HepG2 (cell line): ENCODE data around the gene PGP. TPM values are rescaled to one million over a fixed set of nuclear protein-coding genes. Genes with fewer than 3 reads are reported as not detected.

Experiments
- ATF1 ChIP-seq: IDR thresholded peaks from 2 replicates; pipeline ENCODE4 v1.6.1; 2016; ENCODE audit warnings: mild to moderate bottlenecking, control low read depth
- DNMT1 ChIP-seq: sonication (generic); formaldehyde crosslinking; IDR thresholded peaks from 2 replicates; pipeline ENCODE4 v1.5.1; 2020; ENCODE audit warnings: mild to moderate bottlenecking, missing genetic modification reagents
- DPF2 ChIP-seq: sonication (generic); formaldehyde crosslinking; IDR thresholded peaks from 2 replicates; pipeline ENCODE4 v1.4.0; 2020; ENCODE audit warnings: mild to moderate bottlenecking, low read depth, missing genetic modification reagents, borderline replicate concordance
- GATA4 ChIP-seq: sonication (generic); IDR thresholded peaks from 2 replicates; pipeline ENCODE4 v1.6.1; 2016; ENCODE audit warnings: antibody characterized with exemption, low read depth, borderline replicate concordance
- HDAC6 ChIP-seq: fragments of 200-600 bp; sonication (generic); IDR thresholded peaks from 2 replicates; pipeline ENCODE4 v1.7.0; 2017; ENCODE audit warnings: mild to moderate bottlenecking, antibody characterized with exemption, low read length, low read depth
- HNRNPUL1 ChIP-seq: fragments of 200-400 bp; formaldehyde crosslinking; IDR thresholded peaks from 2 replicates; pipeline ENCODE4 v1.6.1; 2017; ENCODE audit warnings: low read depth, mild to moderate bottlenecking, low read length, moderate library complexity
- KLF9 ChIP-seq: IDR thresholded peaks from 2 replicates; pipeline ENCODE4 v1.6.1; 2016; ENCODE audit warnings: low read depth
- PAWR ChIP-seq: sonication (generic); formaldehyde crosslinking; IDR thresholded peaks from 2 replicates; pipeline ENCODE4 v1.4.0; 2020; ENCODE audit warnings: missing genetic modification reagents, mild to moderate bottlenecking, borderline replicate concordance
- SOX5 ChIP-seq: IDR thresholded peaks from 2 replicates; pipeline ENCODE4 v1.6.1; 2016; ENCODE audit warnings: borderline replicate concordance
- ZFP36 ChIP-seq: fragments of 150-350 bp; IDR thresholded peaks from 2 replicates; pipeline ENCODE4 v1.6.1; 2018; ENCODE audit warnings: borderline replicate concordance, low read length, low read depth; ENCODE audit not compliant: partially characterized antibody
- ZNF782 ChIP-seq: sonication (generic); formaldehyde crosslinking; IDR thresholded peaks from 2 replicates; pipeline ENCODE4 v1.4.0; 2020; ENCODE audit warnings: missing genetic modification reagents, mild to moderate bottlenecking, borderline replicate concordance
- ZNF839 ChIP-seq: sonication (generic); formaldehyde crosslinking; IDR thresholded peaks from 2 replicates; pipeline ENCODE4 v1.4.0; 2020; ENCODE audit warnings: missing genetic modification reagents, mild to moderate bottlenecking, borderline replicate concordance
- polyA plus RNA-seq, 8 experiments: library from polyadenylated mRNA; depleted of rRNA in 3 of 8; stranded (reverse) in 7 of 8; unstranded in 1 of 8; fragments of >200 nt; fragmentation: Illumina TruSeq in 4 of 8; extraction: Trizol in 4 of 8; gene quantifications; 2 replicates each; pipeline versions ENCODE4 v1.2.1 to v1.2.3, GENCODE V29; 2011 to 2016; ENCODE audit warnings: low read depth in 4 of 8, missing spikeins in 1 of 8, mixed read lengths in 1 of 8; ENCODE audit not compliant: insufficient read depth in 1 of 8
- total RNA-seq, 5 experiments: library from RNA; depleted of rRNA; stranded (reverse); fragments of >200 nt; fragmentation: Illumina TruSeq; extraction: Trizol; gene quantifications; 2 replicates each; pipeline ENCODE4 v1.2.3, GENCODE V29; 2016; ENCODE audit warnings: low read depth in 1 of 5
- TF ChIP-seq, protein P1 (sequence below): sonication (generic); formaldehyde crosslinking; IDR thresholded peaks from 2 replicates; pipeline ENCODE4 v1.5.0; 2020; ENCODE audit warnings: mild to moderate bottlenecking, missing genetic modification reagents
- TF ChIP-seq, protein P2 (sequence below): sonication (generic); formaldehyde crosslinking; IDR thresholded peaks from 2 replicates; pipeline ENCODE4 v1.4.0; 2020; ENCODE audit warnings: missing genetic modification reagents
- TF ChIP-seq, protein P3 (sequence below): sonication (generic); formaldehyde crosslinking; IDR thresholded peaks from 2 replicates; pipeline ENCODE4 v1.8.0; 2022; ENCODE audit warnings: missing genetic modification reagents, mild to moderate bottlenecking, borderline replicate concordance
- TF ChIP-seq, protein P4 (sequence below): sonication (generic); formaldehyde crosslinking; IDR thresholded peaks from 2 replicates; pipeline ENCODE4 v1.8.0; 2023; ENCODE audit warnings: mild to moderate bottlenecking, missing genetic modification reagents
- TF ChIP-seq, protein P5 (sequence below): sonication (generic); formaldehyde crosslinking; conservative IDR thresholded peaks from 2 replicates; pipeline ENCODE4 v1.8.0; 2022; ENCODE audit warnings: low read depth, missing genetic modification reagents
- TF ChIP-seq, protein P6 (sequence below): IDR thresholded peaks from 2 replicates; pipeline ENCODE4 v1.4.0; 2020; ENCODE audit warnings: mild to moderate bottlenecking, missing genetic modification reagents

Gene PGP
- total and polyA plus RNA-seq, 2 of the 13 experiments (the other 11 are each of a cell fraction or from before 2014, with no cell fraction given), result 7.3 to 18.3 TPM

DNA sequence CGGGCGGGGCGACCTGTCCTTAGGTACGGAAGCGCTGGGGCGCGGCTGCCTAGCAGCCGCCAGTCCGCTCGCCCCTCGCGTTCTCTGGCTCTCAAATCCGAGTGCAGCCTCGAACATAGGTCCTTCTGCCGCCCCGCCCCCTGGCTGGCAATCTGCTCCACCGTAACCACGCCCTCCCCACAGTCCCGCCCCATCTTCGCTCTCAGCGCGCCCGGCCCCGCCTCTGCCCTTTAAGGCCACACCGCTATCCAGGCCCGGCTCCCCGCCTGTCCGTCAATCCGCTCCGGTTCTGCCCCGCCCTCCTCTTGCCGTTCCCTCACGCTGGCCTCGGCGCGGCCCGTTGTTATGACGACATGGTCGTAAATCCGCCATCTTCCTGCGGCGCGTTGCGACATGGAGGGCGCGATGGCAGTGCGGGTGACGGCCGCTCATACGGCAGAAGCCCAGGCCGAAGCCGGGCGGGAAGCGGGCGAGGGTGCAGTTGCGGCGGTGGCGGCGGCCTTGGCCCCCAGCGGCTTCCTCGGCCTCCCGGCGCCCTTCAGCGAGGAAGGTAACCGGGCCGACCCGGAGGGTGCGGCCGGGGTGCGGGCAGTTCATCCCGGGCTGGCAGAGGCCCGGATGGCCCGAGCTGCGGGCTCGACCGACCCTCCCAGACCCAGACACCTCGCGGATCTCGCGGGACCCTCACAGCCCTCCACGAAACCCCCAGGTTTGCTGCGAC, 8.7 kb upstream of the PGP start, which contains the start of gene E4F1 (continued):
- TF ChIP-seq, protein P1, sequence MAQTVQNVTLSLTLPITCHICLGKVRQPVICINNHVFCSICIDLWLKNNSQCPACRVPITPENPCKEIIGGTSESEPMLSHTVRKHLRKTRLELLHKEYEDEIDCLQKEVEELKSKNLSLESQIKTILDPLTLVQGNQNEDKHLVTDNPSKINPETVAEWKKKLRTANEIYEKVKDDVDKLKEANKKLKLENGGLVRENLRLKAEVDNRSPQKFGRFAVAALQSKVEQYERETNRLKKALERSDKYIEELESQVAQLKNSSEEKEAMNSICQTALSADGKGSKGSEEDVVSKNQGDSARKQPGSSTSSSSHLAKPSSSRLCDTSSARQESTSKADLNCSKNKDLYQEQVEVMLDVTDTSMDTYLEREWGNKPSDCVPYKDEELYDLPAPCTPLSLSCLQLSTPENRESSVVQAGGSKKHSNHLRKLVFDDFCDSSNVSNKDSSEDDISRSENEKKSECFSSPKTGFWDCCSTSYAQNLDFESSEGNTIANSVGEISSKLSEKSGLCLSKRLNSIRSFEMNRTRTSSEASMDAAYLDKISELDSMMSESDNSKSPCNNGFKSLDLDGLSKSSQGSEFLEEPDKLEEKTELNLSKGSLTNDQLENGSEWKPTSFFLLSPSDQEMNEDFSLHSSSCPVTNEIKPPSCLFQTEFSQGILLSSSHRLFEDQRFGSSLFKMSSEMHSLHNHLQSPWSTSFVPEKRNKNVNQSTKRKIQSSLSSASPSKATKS (CRISPR knock-in tag), result no peak
- no peak; the same call in 1 of the 2 replicates for TF ChIP-seq DNMT1 (CRISPR knock-in tag)
- no peak; the same call in 1 of the 2 replicates for TF ChIP-seq GATA4
- TF ChIP-seq SOX5 (CRISPR knock-in tag), result no peak; the same call in 1 of the 2 replicates
- no peak for TF ChIP-seq HDAC6
- TF ChIP-seq, protein P2, sequence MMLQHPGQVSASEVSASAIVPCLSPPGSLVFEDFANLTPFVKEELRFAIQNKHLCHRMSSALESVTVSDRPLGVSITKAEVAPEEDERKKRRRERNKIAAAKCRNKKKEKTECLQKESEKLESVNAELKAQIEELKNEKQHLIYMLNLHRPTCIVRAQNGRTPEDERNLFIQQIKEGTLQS (CRISPR knock-in tag), result peak; percentile 32; the same call in 1 of the 2 replicates
- TF ChIP-seq ZFP36, result no peak
- no peak for TF ChIP-seq DPF2 (CRISPR knock-in tag)
- TF ChIP-seq ATF1 (CRISPR knock-in tag), result peak; percentile 88
- no peak for TF ChIP-seq HNRNPUL1
- TF ChIP-seq ZNF782, result no peak; the same call in 1 of the 2 replicates
- TF ChIP-seq ZNF839 (CRISPR knock-in tag), result no peak
- TF ChIP-seq, protein P3, sequence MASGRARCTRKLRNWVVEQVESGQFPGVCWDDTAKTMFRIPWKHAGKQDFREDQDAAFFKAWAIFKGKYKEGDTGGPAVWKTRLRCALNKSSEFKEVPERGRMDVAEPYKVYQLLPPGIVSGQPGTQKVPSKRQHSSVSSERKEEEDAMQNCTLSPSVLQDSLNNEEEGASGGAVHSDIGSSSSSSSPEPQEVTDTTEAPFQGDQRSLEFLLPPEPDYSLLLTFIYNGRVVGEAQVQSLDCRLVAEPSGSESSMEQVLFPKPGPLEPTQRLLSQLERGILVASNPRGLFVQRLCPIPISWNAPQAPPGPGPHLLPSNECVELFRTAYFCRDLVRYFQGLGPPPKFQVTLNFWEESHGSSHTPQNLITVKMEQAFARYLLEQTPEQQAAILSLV, result no peak; the same call in 1 of the 2 replicates
- no peak; the same call in 1 of the 2 replicates for TF ChIP-seq KLF9 (CRISPR knock-in tag)
- TF ChIP-seq PAWR (CRISPR knock-in tag), result no peak
- TF ChIP-seq, protein P4, sequence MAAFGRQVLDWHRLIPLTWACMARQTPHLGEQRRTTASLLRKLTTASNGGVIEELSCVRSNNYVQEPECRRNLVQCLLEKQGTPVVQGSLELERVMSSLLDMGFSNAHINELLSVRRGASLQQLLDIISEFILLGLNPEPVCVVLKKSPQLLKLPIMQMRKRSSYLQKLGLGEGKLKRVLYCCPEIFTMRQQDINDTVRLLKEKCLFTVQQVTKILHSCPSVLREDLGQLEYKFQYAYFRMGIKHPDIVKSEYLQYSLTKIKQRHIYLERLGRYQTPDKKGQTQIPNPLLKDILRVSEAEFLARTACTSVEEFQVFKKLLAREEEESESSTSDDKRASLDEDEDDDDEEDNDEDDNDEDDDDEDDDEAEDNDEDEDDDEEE (CRISPR knock-in tag), result no peak; the same call in 1 of the 2 replicates
- TF ChIP-seq, protein P5, sequence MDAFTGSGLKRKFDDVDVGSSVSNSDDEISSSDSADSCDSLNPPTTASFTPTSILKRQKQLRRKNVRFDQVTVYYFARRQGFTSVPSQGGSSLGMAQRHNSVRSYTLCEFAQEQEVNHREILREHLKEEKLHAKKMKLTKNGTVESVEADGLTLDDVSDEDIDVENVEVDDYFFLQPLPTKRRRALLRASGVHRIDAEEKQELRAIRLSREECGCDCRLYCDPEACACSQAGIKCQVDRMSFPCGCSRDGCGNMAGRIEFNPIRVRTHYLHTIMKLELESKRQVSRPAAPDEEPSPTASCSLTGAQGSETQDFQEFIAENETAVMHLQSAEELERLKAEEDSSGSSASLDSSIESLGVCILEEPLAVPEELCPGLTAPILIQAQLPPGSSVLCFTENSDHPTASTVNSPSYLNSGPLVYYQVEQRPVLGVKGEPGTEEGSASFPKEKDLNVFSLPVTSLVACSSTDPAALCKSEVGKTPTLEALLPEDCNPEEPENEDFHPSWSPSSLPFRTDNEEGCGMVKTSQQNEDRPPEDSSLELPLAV (CRISPR knock-in tag), result no peak
- TF ChIP-seq, protein P6, sequence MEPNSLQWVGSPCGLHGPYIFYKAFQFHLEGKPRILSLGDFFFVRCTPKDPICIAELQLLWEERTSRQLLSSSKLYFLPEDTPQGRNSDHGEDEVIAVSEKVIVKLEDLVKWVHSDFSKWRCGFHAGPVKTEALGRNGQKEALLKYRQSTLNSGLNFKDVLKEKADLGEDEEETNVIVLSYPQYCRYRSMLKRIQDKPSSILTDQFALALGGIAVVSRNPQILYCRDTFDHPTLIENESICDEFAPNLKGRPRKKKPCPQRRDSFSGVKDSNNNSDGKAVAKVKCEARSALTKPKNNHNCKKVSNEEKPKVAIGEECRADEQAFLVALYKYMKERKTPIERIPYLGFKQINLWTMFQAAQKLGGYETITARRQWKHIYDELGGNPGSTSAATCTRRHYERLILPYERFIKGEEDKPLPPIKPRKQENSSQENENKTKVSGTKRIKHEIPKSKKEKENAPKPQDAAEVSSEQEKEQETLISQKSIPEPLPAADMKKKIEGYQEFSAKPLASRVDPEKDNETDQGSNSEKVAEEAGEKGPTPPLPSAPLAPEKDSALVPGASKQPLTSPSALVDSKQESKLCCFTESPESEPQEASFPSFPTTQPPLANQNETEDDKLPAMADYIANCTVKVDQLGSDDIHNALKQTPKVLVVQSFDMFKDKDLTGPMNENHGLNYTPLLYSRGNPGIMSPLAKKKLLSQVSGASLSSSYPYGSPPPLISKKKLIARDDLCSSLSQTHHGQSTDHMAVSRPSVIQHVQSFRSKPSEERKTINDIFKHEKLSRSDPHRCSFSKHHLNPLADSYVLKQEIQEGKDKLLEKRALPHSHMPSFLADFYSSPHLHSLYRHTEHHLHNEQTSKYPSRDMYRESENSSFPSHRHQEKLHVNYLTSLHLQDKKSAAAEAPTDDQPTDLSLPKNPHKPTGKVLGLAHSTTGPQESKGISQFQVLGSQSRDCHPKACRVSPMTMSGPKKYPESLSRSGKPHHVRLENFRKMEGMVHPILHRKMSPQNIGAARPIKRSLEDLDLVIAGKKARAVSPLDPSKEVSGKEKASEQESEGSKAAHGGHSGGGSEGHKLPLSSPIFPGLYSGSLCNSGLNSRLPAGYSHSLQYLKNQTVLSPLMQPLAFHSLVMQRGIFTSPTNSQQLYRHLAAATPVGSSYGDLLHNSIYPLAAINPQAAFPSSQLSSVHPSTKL (CRISPR knock-in tag), result peak; percentile 39; the same call in 1 of the 2 replicates
